Fibroblast of lung (primary cell): ENCODE results near the gene TRIM36. TPM values are rescaled to one million over a fixed set of nuclear protein-coding genes. Genes with fewer than 3 reads are reported as not detected.

Source experiments
- DNase-seq, 2 donors: peaks; one replicate each; pipeline versions ENCODE4 v3.0.0 to v3.0.0-alpha.2; 2010; ENCODE audit warnings: low read depth in 2 of 2
- H2AFZ ChIP-seq: 2 replicates; pipeline ENCODE4 v1.5.1; 2012; ENCODE audit warnings: low read length, control low read depth, inconsistent platforms
- H3K27ac ChIP-seq: 2 replicates; pipeline ENCODE4 v1.5.1; 2011; ENCODE audit warnings: low read length, control low read depth; ENCODE audit not compliant: insufficient read depth
- H3K27me3 ChIP-seq: 2 replicates; pipeline ENCODE4 v1.5.1; 2011; ENCODE audit warnings: mild to moderate bottlenecking, low read length; ENCODE audit not compliant: control insufficient read depth, insufficient read depth
- H3K36me3 ChIP-seq: 2 replicates; pipeline ENCODE4 v1.5.1; 2011; ENCODE audit warnings: low read length; ENCODE audit not compliant: control insufficient read depth, insufficient read depth
- H3K4me1 ChIP-seq: 2 replicates; pipeline ENCODE4 v1.5.1; 2011; ENCODE audit warnings: low read length; ENCODE audit not compliant: control insufficient read depth, insufficient read depth; ENCODE audit errors: extremely low read depth
- H3K4me2 ChIP-seq: 2 replicates; pipeline ENCODE4 v1.5.1; 2011; ENCODE audit warnings: low read length, control low read depth; ENCODE audit not compliant: insufficient read depth; ENCODE audit errors: extremely low read depth
- H3K4me3 ChIP-seq, 4 experiments: fragments of 200-600 bp in 1 of 4; sonication (generic) in 1 of 4; replicated peaks in 1 of 4; 2 replicates each; pipeline ENCODE4 v1.5.1; 2011 to 2016; ENCODE audit warnings: low read length in 4 of 4, low read depth in 3 of 4, mild to moderate bottlenecking in 3 of 4, control low read depth in 2 of 4, inconsistent platforms in 1 of 4, mixed read lengths in 1 of 4; ENCODE audit not compliant: insufficient read depth in 1 of 4; ENCODE audit errors: control extremely low read depth in 1 of 4
- H3K79me2 ChIP-seq: 2 replicates; pipeline ENCODE4 v1.5.1; 2012; ENCODE audit warnings: mild to moderate bottlenecking, low read length, inconsistent platforms; ENCODE audit not compliant: control insufficient read depth, insufficient read depth
- H3K9ac ChIP-seq: 2 replicates; pipeline ENCODE4 v1.5.1; 2011; ENCODE audit warnings: mild to moderate bottlenecking, low read length, control low read depth; ENCODE audit not compliant: insufficient read depth
- H3K9me3 ChIP-seq: 2 replicates; pipeline ENCODE4 v1.5.1; 2012; ENCODE audit warnings: low read depth, low read length; ENCODE audit not compliant: control insufficient read depth, insufficient read depth
- H4K20me1 ChIP-seq: 2 replicates; pipeline ENCODE4 v1.5.1; 2011; ENCODE audit warnings: low read length; ENCODE audit not compliant: control insufficient read depth, insufficient read depth; ENCODE audit errors: extremely low read depth
- EZH2 ChIP-seq: IDR thresholded peaks from 2 replicates; pipeline ENCODE4 v1.5.1; 2012; ENCODE audit warnings: low read length, control low read depth, mild to moderate bottlenecking; ENCODE audit errors: missing control alignments
- polyA plus RNA-seq, 2 donors: library from polyadenylated mRNA; depleted of rRNA in 1 of 2; stranded (reverse) in 1 of 2; unstranded in 1 of 2; fragments of >200 nt; gene quantifications; 2 replicates each; pipeline ENCODE4 v1.2.1, GENCODE V29; 2011 to 2012; ENCODE audit warnings: missing spikeins in 1 of 2
- total RNA-seq: library from RNA; depleted of rRNA; stranded (reverse); fragments of >200 nt; gene quantifications from 2 replicates; pipeline ENCODE4 v1.2.1, GENCODE V29; 2014
- TF ChIP-seq, protein P1 (sequence below), 2 donors: IDR thresholded peaks in 1 of 2; conservative IDR thresholded peaks in 1 of 2; 1 replicate in 1 of 2; 2 replicates in 1 of 2; pipeline ENCODE4 v1.5.1; 2011 to 2012; ENCODE audit warnings: low read length in 2 of 2, control low read depth in 1 of 2, inconsistent platforms in 1 of 2, low read depth in 1 of 2, mild to moderate bottlenecking in 1 of 2

Gene TRIM36
- total and polyA plus RNA-seq, 2 donors (not counting 1 experiment from before 2014, with no cell fraction given), result 0.12 to 0.33 TPM

GRCh38 chr5:115170134-115170928, 623 bp upstream of the TRIM36 start:
- H3K36me3 ChIP-seq, result no peaks in the 10 kb centered on the region
- H3K9ac ChIP-seq, result peak overlapping the region; percentile 37
- no peak overlapping the region for H3K27ac ChIP-seq
- no peaks in the 10 kb centered on the region for H3K79me2 ChIP-seq
- H3K27me3 ChIP-seq, result peaks cover 18% of the 10 kb centered on the region
- H3K4me2 ChIP-seq, result peak overlapping the region; percentile 89
- H3K4me3 ChIP-seq, result peak overlapping the region; percentile 18 to 84 (median 56)
- TF ChIP-seq, protein P1, sequence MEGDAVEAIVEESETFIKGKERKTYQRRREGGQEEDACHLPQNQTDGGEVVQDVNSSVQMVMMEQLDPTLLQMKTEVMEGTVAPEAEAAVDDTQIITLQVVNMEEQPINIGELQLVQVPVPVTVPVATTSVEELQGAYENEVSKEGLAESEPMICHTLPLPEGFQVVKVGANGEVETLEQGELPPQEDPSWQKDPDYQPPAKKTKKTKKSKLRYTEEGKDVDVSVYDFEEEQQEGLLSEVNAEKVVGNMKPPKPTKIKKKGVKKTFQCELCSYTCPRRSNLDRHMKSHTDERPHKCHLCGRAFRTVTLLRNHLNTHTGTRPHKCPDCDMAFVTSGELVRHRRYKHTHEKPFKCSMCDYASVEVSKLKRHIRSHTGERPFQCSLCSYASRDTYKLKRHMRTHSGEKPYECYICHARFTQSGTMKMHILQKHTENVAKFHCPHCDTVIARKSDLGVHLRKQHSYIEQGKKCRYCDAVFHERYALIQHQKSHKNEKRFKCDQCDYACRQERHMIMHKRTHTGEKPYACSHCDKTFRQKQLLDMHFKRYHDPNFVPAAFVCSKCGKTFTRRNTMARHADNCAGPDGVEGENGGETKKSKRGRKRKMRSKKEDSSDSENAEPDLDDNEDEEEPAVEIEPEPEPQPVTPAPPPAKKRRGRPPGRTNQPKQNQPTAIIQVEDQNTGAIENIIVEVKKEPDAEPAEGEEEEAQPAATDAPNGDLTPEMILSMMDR (conservative IDR thresholded peaks at IDR 0.05 in 1 of 2, IDR thresholded peaks at IDR 0.05 in 1 of 2; ENCODE audit: low read depth in 1 of 2, low read length in 2 of 2), result no peak
- peak; percentile 20 for TF ChIP-seq EZH2
- H3K9me3 ChIP-seq, result no peaks in the 10 kb centered on the region
- DNase-seq, result no peak
- H3K4me1 ChIP-seq, result no peaks in the 10 kb centered on the region
- H4K20me1 ChIP-seq, result no peaks in the 10 kb centered on the region
- H2AFZ ChIP-seq, result peak overlapping the region; percentile 65

- Histone ChIP-seq H3K27me3 (peaks cover 16% of the 10 kb centered on the region), H3K4me3 (peak overlapping the region; percentile 55 to 84 (median 66)), H3K4me2 (peak overlapping the region; percentile 89), H3K36me3 (no peaks in the 10 kb centered on the region), H3K9ac (peak overlapping the region; percentile 58), H3K27ac (no peak overlapping the region), H2AFZ (peak overlapping the region; percentile 59), H3K9me3 (no peaks in the 10 kb centered on the region), H4K20me1 (no peaks in the 10 kb centered on the region), H3K79me2 (no peaks in the 10 kb centered on the region), H3K4me1 (no peaks in the 10 kb centered on the region)
- TF ChIP-seq, protein P1 (conservative IDR thresholded peaks at IDR 0.05 in 1 of 2, IDR thresholded peaks at IDR 0.05 in 1 of 2; ENCODE audit: low read depth in 1 of 2, low read length in 2 of 2), result no peak
- peak; percentile 60 for TF ChIP-seq EZH2
- peak in 1 of 2 donors; percentile 11 for DNase-seq
Observed at GRCh38 chr5:115168829-115169486, 750 bp downstream of the TRIM36 start.

- Histone ChIP-seq H3K4me2 (no peak overlapping the region), H3K4me3 (no peak overlapping the region), H2AFZ (no peak overlapping the region), H3K36me3 (no peaks in the 10 kb centered on the region), H4K20me1 (no peaks in the 10 kb centered on the region), H3K79me2 (no peaks in the 10 kb centered on the region), H3K9ac (no peak overlapping the region), H3K9me3 (no peaks in the 10 kb centered on the region), H3K27ac (no peak overlapping the region), H3K27me3 (peaks cover 10% of the 10 kb centered on the region), H3K4me1 (no peaks in the 10 kb centered on the region)
- TF ChIP-seq, protein P1 (conservative IDR thresholded peaks at IDR 0.05 in 1 of 2, IDR thresholded peaks at IDR 0.05 in 1 of 2; ENCODE audit: low read depth in 1 of 2, low read length in 2 of 2), result no peak
- TF ChIP-seq EZH2, result no peak
- DNase-seq, result no peak
Observed at GRCh38 chr5:115166744-115167393, 2.8 kb downstream of the TRIM36 start.
